Glutamatergic neuron (in vitro differentiated cells): ENCODE measurements around the gene THADA. TPM values are rescaled to one million over a fixed set of nuclear protein-coding genes. Genes with fewer than 3 reads are reported as not detected.

Experiments
- DNase-seq: peaks from one replicate; pipeline ENCODE4 v3.0.0; 2022
- H3K27ac Mint-ChIP-seq: one replicate; pipeline ENCODE4 v1.8.0; 2020; ENCODE audit warnings: mild to moderate bottlenecking, mixed read lengths, inconsistent platforms; ENCODE audit not compliant: unreplicated experiment
- H3K27me3 Mint-ChIP-seq: one replicate; pipeline ENCODE4 v1.8.0; 2020; ENCODE audit warnings: mild to moderate bottlenecking, moderate library complexity, mixed read lengths, inconsistent platforms; ENCODE audit not compliant: unreplicated experiment
- H3K36me3 Mint-ChIP-seq: one replicate; pipeline ENCODE4 v1.8.0; 2020; ENCODE audit warnings: mild to moderate bottlenecking, mixed read lengths, inconsistent platforms; ENCODE audit not compliant: unreplicated experiment
- H3K4me1 Mint-ChIP-seq: one replicate; pipeline ENCODE4 v1.8.0; 2020; ENCODE audit warnings: mild to moderate bottlenecking, low read depth, mixed read lengths, inconsistent platforms; ENCODE audit not compliant: unreplicated experiment
- H3K4me3 Mint-ChIP-seq: one replicate; pipeline ENCODE4 v1.8.0; 2020; ENCODE audit warnings: mild to moderate bottlenecking, mixed read lengths, inconsistent platforms; ENCODE audit not compliant: unreplicated experiment
- H3K9me3 Mint-ChIP-seq: one replicate; pipeline ENCODE4 v1.8.0; 2020; ENCODE audit warnings: mild to moderate bottlenecking, moderate library complexity, mixed read lengths, inconsistent platforms; ENCODE audit not compliant: unreplicated experiment
- total RNA-seq: library from RNA; stranded (reverse); fragmentation: NEBNext Ultra II Directional; extraction: Animal tissue kit (Norgen Biotek cat#: 25700); gene quantifications from one replicate; pipeline ENCODE4 v1.2.1, GENCODE V29; 2021; ENCODE audit not compliant: unreplicated experiment
- TF ChIP-seq, protein P1 (sequence below): fragments of 200-600 bp; sonication (generic); IDR thresholded peaks from one replicate; pipeline ENCODE4 v1.5.0; 2021; ENCODE audit not compliant: partially characterized antibody, unreplicated experiment

The THADA gene
- total RNA-seq, 1 donor from 2014 or later: 15.0 TPM

DNA sequence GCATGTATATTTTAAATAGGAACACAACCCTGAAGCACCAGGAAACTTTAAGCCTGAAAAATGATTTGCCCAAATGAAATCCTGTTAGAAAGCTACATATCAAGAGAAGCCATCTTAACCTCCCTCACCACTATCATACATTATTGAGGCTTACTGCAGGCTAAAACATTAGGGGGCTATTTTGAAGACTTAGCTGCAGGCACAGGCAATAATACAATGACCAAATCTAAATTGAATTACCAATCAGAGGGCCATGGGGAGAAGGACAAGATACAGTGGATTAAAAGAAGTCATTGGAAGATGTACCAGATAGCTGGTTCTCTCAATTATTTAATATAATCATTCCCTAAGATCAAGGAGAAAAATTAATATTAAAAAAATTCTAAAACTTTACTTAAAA lies 73.7 kb downstream of the THADA start:
- TF ChIP-seq, protein P1, sequence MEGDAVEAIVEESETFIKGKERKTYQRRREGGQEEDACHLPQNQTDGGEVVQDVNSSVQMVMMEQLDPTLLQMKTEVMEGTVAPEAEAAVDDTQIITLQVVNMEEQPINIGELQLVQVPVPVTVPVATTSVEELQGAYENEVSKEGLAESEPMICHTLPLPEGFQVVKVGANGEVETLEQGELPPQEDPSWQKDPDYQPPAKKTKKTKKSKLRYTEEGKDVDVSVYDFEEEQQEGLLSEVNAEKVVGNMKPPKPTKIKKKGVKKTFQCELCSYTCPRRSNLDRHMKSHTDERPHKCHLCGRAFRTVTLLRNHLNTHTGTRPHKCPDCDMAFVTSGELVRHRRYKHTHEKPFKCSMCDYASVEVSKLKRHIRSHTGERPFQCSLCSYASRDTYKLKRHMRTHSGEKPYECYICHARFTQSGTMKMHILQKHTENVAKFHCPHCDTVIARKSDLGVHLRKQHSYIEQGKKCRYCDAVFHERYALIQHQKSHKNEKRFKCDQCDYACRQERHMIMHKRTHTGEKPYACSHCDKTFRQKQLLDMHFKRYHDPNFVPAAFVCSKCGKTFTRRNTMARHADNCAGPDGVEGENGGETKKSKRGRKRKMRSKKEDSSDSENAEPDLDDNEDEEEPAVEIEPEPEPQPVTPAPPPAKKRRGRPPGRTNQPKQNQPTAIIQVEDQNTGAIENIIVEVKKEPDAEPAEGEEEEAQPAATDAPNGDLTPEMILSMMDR: no peak
- H3K27me3 Mint-ChIP-seq: no peaks in the 10 kb centered on the region
- no peak for DNase-seq
- no peaks in the 10 kb centered on the region for H3K36me3 Mint-ChIP-seq
- peaks cover 2% of the 10 kb centered on the region for H3K9me3 Mint-ChIP-seq
- H3K4me3 Mint-ChIP-seq: no peak overlapping the region
- no peak overlapping the region for H3K27ac Mint-ChIP-seq
- H3K4me1 Mint-ChIP-seq: peaks cover 4% of the 10 kb centered on the region

DNA sequence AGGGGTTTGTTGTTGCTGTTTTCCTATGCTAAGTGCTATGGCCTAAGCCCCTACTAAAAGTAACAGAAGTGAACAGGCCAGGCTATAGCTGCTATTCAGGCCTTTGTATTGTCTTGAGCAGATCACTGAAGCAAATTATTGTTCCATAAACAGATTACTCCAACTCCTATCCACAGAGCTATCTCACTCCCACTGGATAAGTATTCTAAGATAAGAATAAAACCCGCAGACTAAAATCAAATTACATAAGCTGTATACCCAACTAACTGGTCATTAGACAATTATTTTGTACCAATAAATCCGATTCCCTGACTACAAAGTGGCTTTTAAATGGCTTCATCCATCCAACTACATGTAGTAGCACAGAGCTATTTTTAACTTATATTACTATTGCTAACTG lies 74.3 kb downstream of the THADA start:
- Mint-ChIP-seq H3K36me3 (no peaks in the 10 kb centered on the region), H3K27me3 (no peaks in the 10 kb centered on the region), H3K27ac (no peak overlapping the region), H3K9me3 (peaks cover 2% of the 10 kb centered on the region), H3K4me1 (peaks cover 4% of the 10 kb centered on the region), H3K4me3 (no peak overlapping the region)
- TF ChIP-seq, protein P1: no peak
- no peak for DNase-seq

DNA sequence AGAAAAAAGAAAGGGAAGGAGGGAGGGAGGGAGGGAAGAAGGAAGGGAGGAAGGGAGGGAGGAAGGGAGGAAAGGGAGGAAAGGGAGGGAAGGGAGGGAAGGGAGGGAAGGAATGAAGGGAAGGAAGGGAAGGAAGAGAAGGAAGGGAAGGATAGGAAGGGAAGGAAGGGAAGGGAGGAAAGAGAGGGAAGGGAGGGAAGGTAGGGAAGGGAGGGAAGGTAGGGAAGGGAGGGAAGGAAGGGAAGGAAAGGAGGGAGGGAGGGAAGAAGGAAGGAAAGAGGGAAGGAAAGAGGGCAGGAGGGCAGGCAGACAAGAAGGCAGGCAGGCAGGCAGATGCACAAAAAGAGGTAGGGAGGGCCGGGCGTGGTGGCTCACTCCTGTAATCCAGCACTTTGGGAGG lies 74.9 kb downstream of the THADA start:
- H3K27ac Mint-ChIP-seq: no peak overlapping the region
- H3K9me3 Mint-ChIP-seq: peaks cover 2% of the 10 kb centered on the region

DNA sequence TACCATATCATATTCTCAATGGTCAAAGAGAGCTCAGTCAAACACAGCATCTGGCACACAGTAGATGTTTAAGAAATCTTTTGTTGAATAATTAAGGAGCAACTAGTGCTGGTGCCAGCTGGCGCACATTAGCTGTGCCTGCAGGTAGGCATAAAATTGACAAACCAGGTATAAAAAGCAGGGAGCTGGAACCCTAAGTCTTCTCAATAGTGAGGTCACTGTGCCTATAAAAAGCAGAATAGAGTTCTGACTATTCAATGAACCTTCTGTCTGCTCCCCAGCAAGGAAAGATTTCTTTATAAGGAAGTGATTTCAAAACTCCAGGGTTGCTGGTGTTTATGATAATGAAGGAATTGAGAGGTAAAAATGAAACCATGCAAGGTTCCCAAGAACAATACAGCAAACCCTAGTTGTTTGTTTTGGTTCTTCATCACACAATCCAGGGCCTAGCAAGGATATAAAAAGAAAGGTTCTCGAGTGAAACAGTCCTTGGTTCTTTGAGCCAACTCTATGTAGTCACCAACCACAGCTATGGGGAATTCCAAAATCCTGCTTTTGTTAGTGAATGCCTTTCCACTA lies 76.1 kb downstream of the THADA start:
- Mint-ChIP-seq H3K9me3 (no peaks in the 10 kb centered on the region), H3K4me1 (peaks cover under 1% of the 10 kb centered on the region), H3K27ac (no peak overlapping the region), H3K27me3 (no peaks in the 10 kb centered on the region), H3K4me3 (no peak overlapping the region), H3K36me3 (no peaks in the 10 kb centered on the region)
- TF ChIP-seq, protein P1: no peak
- no peak for DNase-seq

More for the DNA sequence above, 74.9 kb downstream of the THADA start:
- no peak for DNase-seq
- Mint-ChIP-seq H3K36me3 (no peaks in the 10 kb centered on the region), H3K4me1 (peaks cover 4% of the 10 kb centered on the region), H3K4me3 (no peak overlapping the region), H3K27me3 (no peaks in the 10 kb centered on the region)
- TF ChIP-seq, protein P1: no peak

DNA sequence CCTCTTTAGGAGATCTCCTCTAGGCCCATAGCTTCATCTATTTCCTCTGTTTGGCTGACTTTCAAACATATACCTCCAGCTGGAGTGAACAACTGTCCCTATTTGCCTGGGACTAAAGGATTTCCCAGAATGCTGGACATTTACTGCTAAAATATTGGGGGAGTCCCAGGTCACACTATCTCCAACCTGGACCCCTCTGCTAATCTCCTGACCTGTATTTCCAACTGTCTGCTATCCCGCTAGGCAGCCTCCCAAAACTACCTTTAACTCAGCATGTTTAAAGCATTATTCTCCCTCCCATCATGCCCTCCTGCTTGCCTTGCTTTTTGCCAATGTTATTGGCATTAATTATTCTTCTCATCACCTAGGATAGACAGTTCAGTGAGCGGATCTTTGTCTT lies 77.1 kb downstream of the THADA start:
- H3K4me1 Mint-ChIP-seq: no peaks in the 10 kb centered on the region
- no peaks in the 10 kb centered on the region for H3K27me3 Mint-ChIP-seq
- H3K36me3 Mint-ChIP-seq: no peaks in the 10 kb centered on the region
- no peak overlapping the region for H3K27ac Mint-ChIP-seq
- TF ChIP-seq, protein P1: no peak
- no peaks in the 10 kb centered on the region for H3K9me3 Mint-ChIP-seq
- H3K4me3 Mint-ChIP-seq: no peak overlapping the region
- DNase-seq: no peak
